Measurements from ENCODE around the gene EIF1. TPM values are rescaled to one million over a fixed set of nuclear protein-coding genes. Genes with fewer than 3 reads are reported as not detected.
A peak's percentile ranks its signal among the peaks of the same experiment; 100 is the strongest.

EIF1 gene
- total RNA-seq, 4 donors from 2014 or later = 172 to 458 (median 243) TPM

- no peaks in the 10 kb centered on the region for H3K36me3 ChIP-seq
- no peaks in the 10 kb centered on the region for H3K27me3 ChIP-seq
- no peaks in the 10 kb centered on the region for H3K9me3 ChIP-seq
- H3K4me1 ChIP-seq = peaks cover 0 to 46% (median 17%) of the 10 kb centered on the region in 4 donors
- TF ChIP-seq CTCF (IDR thresholded peaks at IDR 0.05) (no peak), POLR2A (IDR thresholded peaks at IDR 0.05) (no peak), EP300 (IDR thresholded peaks at IDR 0.05) (no peak)
- DNase-seq (ENCODE audit: low spot score in 2 of 2) = no peak
- WGBS, 2 donors = 73 to 81% methylated on average over 15 of the region's 15 CpGs
- no peak overlapping the region for H3K27ac ChIP-seq
- H3K4me3 ChIP-seq = no peak overlapping the region
Measured at GRCh38 chr17:41647038-41647813, 41.5 kb upstream of the EIF1 start.

- H3K27ac ChIP-seq = peak overlapping the region; percentile 30 to 82 (median 64)
- H3K9me3 ChIP-seq = no peaks in the 10 kb centered on the region
- DNase-seq (ENCODE audit: low spot score in 2 of 2) = peak; percentile 93 to 96
- WGBS, 2 donors = 1 to 2% methylated on average over 21 to 22 of the region's 22 CpGs
- no peaks in the 10 kb centered on the region for H3K27me3 ChIP-seq
- TF ChIP-seq CTCF (IDR thresholded peaks at IDR 0.05) (peak; percentile 94 to 99 (median 97)), EP300 (IDR thresholded peaks at IDR 0.05) (no peak)
- peak overlapping the region; percentile 28 to 50 (median 39) for H3K4me3 ChIP-seq
- H3K4me1 ChIP-seq = peaks cover 0 to 50% (median 17%) of the 10 kb centered on the region in 4 donors
- H3K36me3 ChIP-seq = no peaks in the 10 kb centered on the region
Measured at GRCh38 chr17:41647940-41648410, 40.7 kb upstream of the EIF1 start.

- Histone ChIP-seq H3K27ac (peak overlapping the region; percentile 30 to 82 (median 64)), H3K4me3 (peak overlapping the region; percentile 28 to 50 (median 39)), H3K9me3 (no peaks in the 10 kb centered on the region), H3K36me3 (no peaks in the 10 kb centered on the region), H3K27me3 (no peaks in the 10 kb centered on the region), H3K4me1 (peaks cover 0 to 50% (median 17%) of the 10 kb centered on the region in 4 donors)
- peak; percentile 70 to 78 for DNase-seq (ENCODE audit: low spot score in 2 of 2)
- 5 to 6% methylated on average over 35 to 38 of the region's 39 CpGs for whole genome bisulfite sequencing, 2 donors
- peak; percentile 94 to 98 (median 97) for TF ChIP-seq CTCF (IDR thresholded peaks at IDR 0.05)
- peak in 1 of 2 donors; percentile 48 for TF ChIP-seq EP300 (IDR thresholded peaks at IDR 0.05)
- TF ChIP-seq POLR2A (IDR thresholded peaks at IDR 0.05) = no peak
Measured at GRCh38 chr17:41648411-41649195, 40.1 kb upstream of the EIF1 start.

- 94 to 96% methylated on average over 10 of the region's 10 CpGs for WGBS, 2 donors
- Histone ChIP-seq H3K9me3 (no peaks in the 10 kb centered on the region), H3K4me1 (peaks cover 0 to 59% (median 17%) of the 10 kb centered on the region in 4 donors), H3K36me3 (no peaks in the 10 kb centered on the region), H3K27ac (peak overlapping the region in 2 of 4 donors; percentile 76 to 82), H3K4me3 (no peak overlapping the region), H3K27me3 (no peaks in the 10 kb centered on the region)
- DNase-seq (ENCODE audit: low spot score in 2 of 2) = no peak
- TF ChIP-seq POLR2A (IDR thresholded peaks at IDR 0.05) (no peak), CTCF (IDR thresholded peaks at IDR 0.05) (no peak), EP300 (IDR thresholded peaks at IDR 0.05) (no peak)
Measured at GRCh38 chr17:41649923-41650519, 38.7 kb upstream of the EIF1 start.

Data from tibial nerve (tissue), 4 donors.